Keratinocyte (primary cell): ENCODE measurements around the gene PLEKHA8.

ENCODE experiments used
- CTCF ChIP-seq, 3 experiments: IDR thresholded peaks in 1 of 3; conservative IDR thresholded peaks in 1 of 3; optimal IDR thresholded peaks in 1 of 3; 2 replicates in 2 of 3; 3 replicates in 1 of 3; pipeline versions ENCODE3 to v1.5.1; 2011; ENCODE audit warnings: low read length in 3 of 3, mild to moderate bottlenecking in 3 of 3, moderate library complexity in 2 of 3, control low read depth in 1 of 3, inconsistent platforms in 1 of 3; ENCODE audit not compliant: insufficient read depth in 2 of 3; ENCODE audit errors: extremely low read depth in 1 of 3
- EZH2 ChIP-seq: IDR thresholded peaks from one replicate; pipeline ENCODE4 v1.6.1; 2012; ENCODE audit warnings: inconsistent platforms, mild to moderate bottlenecking, low read length, moderate library complexity

GRCh38 chr7:30068117-30068516 is 39.9 kb downstream of the PLEKHA8 start:
- TF ChIP-seq EZH2 (no peak), CTCF (optimal IDR thresholded peaks at IDR 0.05 in 1 of 3, IDR thresholded peaks at IDR 0.05 in 1 of 3, conservative IDR thresholded peaks at IDR 0.05 in 1 of 3; ENCODE audit: extremely low read depth in 1 of 3, insufficient read depth in 2 of 3, low read length in 3 of 3) (no peak)
